SK-N-SH treated with all-trans-retinoic acid at 6 μM for 48 hours (cell line): ENCODE results near the gene POLDIP3.

ENCODE experiments used
- ARNTL ChIP-seq: fragments of 450-650 bp; formaldehyde crosslinking; IDR thresholded peaks from 2 replicates; pipeline ENCODE4 v1.5.0; 2020; ENCODE audit warnings: low read depth, mild to moderate bottlenecking, moderate library complexity, borderline replicate concordance
- ESRRG ChIP-seq: fragments of 250-450 bp; sonication (Bioruptor Pico); IDR thresholded peaks from 2 replicates; pipeline ENCODE4 v1.6.1; 2021; ENCODE audit warnings: mild to moderate bottlenecking
- GLIS3 ChIP-seq: fragments of 250-450 bp; sonication (Bioruptor Pico); IDR thresholded peaks from 2 replicates; pipeline ENCODE4 v1.5.0; 2020; ENCODE audit warnings: mild to moderate bottlenecking, moderate library complexity
- PPARA ChIP-seq: fragments of 250-450 bp; sonication (Bioruptor Pico); IDR thresholded peaks from 2 replicates; pipeline ENCODE4 v1.5.0; 2020; ENCODE audit warnings: mild to moderate bottlenecking, borderline replicate concordance
- SNAI2 ChIP-seq: fragments of 250-450 bp; sonication (Bioruptor Pico); IDR thresholded peaks from 2 replicates; pipeline ENCODE4 v1.5.0; 2020; ENCODE audit warnings: mild to moderate bottlenecking, moderate library complexity
- TOX ChIP-seq: fragments of 250-450 bp; sonication (Bioruptor Pico); IDR thresholded peaks from 2 replicates; pipeline ENCODE4 v1.8.0; 2021; ENCODE audit warnings: mild to moderate bottlenecking, moderate library complexity, borderline replicate concordance
- ZFP3 ChIP-seq: fragments of 250-450 bp; sonication (Bioruptor Pico); IDR thresholded peaks from 2 replicates; pipeline ENCODE4 v1.5.0; 2020; ENCODE audit warnings: mild to moderate bottlenecking, moderate library complexity
- ZFP30 ChIP-seq: fragments of 450-650 bp; formaldehyde crosslinking; IDR thresholded peaks from 2 replicates; pipeline ENCODE4 v1.5.0; 2022; ENCODE audit warnings: mild to moderate bottlenecking, moderate library complexity
- ZNF70 ChIP-seq: fragments of 450-650 bp; formaldehyde crosslinking; IDR thresholded peaks from 2 replicates; pipeline ENCODE4 v1.5.0; 2020; ENCODE audit warnings: mild to moderate bottlenecking, moderate library complexity
- TF ChIP-seq, protein P1 (sequence below): fragments of 250-450 bp; sonication (Bioruptor Pico); IDR thresholded peaks from 2 replicates; pipeline ENCODE4 v1.8.0; 2020; ENCODE audit warnings: mild to moderate bottlenecking, moderate library complexity, borderline replicate concordance
- TF ChIP-seq, protein P2 (sequence below): fragments of 250-450 bp; sonication (Bioruptor Pico); IDR thresholded peaks from 2 replicates; pipeline ENCODE4 v1.8.0; 2021; ENCODE audit warnings: low read depth, mild to moderate bottlenecking, moderate library complexity, borderline replicate concordance

DNA sequence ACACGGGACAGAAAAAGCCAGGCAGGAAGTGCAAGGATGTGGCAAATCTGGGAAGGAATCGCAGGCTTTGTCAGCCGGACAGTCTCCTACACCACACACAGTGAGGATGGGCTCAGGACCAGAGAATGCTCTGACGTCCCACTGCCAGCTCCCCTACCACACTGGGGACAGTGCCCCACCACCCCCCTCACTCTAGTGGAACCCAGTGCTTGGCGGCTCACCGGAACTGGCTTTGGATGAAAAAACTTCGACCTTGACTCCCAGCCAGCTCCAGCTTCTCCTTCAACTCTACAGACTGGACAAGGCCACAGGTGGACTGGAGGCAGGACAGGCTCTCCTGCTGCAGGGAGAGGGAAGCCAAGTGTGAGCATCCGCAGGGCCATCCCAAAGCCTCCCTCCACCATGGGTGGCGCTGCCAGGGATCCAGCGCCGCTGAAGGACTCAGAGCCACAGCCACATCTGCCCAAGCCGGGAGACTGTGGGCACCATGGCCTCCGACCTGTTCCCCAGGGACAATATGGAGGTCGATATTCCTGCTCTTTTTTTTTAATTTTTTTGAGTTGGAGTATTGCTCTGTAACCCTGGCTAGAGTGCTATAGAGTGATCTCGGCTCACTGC, 37.0 kb downstream of the POLDIP3 start:
- TF ChIP-seq ZFP3: no peak
- TF ChIP-seq, protein P1, sequence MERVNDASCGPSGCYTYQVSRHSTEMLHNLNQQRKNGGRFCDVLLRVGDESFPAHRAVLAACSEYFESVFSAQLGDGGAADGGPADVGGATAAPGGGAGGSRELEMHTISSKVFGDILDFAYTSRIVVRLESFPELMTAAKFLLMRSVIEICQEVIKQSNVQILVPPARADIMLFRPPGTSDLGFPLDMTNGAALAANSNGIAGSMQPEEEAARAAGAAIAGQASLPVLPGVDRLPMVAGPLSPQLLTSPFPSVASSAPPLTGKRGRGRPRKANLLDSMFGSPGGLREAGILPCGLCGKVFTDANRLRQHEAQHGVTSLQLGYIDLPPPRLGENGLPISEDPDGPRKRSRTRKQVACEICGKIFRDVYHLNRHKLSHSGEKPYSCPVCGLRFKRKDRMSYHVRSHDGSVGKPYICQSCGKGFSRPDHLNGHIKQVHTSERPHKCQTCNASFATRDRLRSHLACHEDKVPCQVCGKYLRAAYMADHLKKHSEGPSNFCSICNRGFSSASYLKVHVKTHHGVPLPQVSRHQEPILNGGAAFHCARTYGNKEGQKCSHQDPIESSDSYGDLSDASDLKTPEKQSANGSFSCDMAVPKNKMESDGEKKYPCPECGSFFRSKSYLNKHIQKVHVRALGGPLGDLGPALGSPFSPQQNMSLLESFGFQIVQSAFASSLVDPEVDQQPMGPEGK (CRISPR knock-in tag): no peak
- TF ChIP-seq ZFP30 (CRISPR knock-in tag): no peak
- TF ChIP-seq TOX (CRISPR knock-in tag): no peak
- TF ChIP-seq ZNF70: no peak
- no peak for TF ChIP-seq ESRRG (CRISPR knock-in tag)
- no peak for TF ChIP-seq SNAI2 (CRISPR knock-in tag)
- no peak for TF ChIP-seq GLIS3 (CRISPR knock-in tag)
- TF ChIP-seq, protein P2, sequence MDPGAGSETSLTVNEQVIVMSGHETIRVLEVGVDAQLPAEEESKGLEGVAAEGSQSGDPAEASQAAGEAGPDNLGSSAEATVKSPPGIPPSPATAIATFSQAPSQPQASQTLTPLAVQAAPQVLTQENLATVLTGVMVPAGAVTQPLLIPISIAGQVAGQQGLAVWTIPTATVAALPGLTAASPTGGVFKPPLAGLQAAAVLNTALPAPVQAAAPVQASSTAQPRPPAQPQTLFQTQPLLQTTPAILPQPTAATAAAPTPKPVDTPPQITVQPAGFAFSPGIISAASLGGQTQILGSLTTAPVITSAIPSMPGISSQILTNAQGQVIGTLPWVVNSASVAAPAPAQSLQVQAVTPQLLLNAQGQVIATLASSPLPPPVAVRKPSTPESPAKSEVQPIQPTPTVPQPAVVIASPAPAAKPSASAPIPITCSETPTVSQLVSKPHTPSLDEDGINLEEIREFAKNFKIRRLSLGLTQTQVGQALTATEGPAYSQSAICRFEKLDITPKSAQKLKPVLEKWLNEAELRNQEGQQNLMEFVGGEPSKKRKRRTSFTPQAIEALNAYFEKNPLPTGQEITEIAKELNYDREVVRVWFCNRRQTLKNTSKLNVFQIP (CRISPR knock-in tag): no peak
- TF ChIP-seq PPARA (CRISPR knock-in tag): no peak
- TF ChIP-seq ARNTL (CRISPR knock-in tag): no peak
